ENCODE data around the gene DPP7. TPM values are rescaled to one million over a fixed set of nuclear protein-coding genes. Genes with fewer than 3 reads are reported as not detected.
A peak's percentile ranks its signal among the peaks of the same experiment; 100 is the strongest.

Gene DPP7
- total and polyA plus RNA-seq, 9 of the 15 experiments (the other 6 are each of a cell fraction or from before 2014, with no cell fraction given): 0.99 to 365 (median 132) TPM

- TF ChIP-seq, protein P1, sequence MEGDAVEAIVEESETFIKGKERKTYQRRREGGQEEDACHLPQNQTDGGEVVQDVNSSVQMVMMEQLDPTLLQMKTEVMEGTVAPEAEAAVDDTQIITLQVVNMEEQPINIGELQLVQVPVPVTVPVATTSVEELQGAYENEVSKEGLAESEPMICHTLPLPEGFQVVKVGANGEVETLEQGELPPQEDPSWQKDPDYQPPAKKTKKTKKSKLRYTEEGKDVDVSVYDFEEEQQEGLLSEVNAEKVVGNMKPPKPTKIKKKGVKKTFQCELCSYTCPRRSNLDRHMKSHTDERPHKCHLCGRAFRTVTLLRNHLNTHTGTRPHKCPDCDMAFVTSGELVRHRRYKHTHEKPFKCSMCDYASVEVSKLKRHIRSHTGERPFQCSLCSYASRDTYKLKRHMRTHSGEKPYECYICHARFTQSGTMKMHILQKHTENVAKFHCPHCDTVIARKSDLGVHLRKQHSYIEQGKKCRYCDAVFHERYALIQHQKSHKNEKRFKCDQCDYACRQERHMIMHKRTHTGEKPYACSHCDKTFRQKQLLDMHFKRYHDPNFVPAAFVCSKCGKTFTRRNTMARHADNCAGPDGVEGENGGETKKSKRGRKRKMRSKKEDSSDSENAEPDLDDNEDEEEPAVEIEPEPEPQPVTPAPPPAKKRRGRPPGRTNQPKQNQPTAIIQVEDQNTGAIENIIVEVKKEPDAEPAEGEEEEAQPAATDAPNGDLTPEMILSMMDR (IDR thresholded peaks at IDR 0.05 in 2 of 3, conservative IDR thresholded peaks at IDR 0.05 in 1 of 3; ENCODE audit: insufficient read depth in 2 of 3, low read depth in 1 of 3, low read length in 3 of 3): peak in 2 of 3 experiments; percentile 14 to 34; a peak in 2 of 6 replicates
These were observed 43.6 kb downstream of the DPP7 start (continued) for GRCh38 chr9:137070906-137071275.

- peak within 1 kb of the TSS; percentile 91 for H3K4me2 ChIP-seq (ENCODE audit: insufficient read depth, low read length)
- peaks cover 40 to 78% of the 10 kb centered on the region in 2 experiments for H3K4me1 ChIP-seq (replicated peaks in 1 of 2; ENCODE audit: control insufficient read depth in 2 of 2, insufficient read depth in 2 of 2, low read length in 2 of 2)
- ATAC-seq: peak; percentile 92
- peaks cover 14% of the 10 kb centered on the region for H4K20me1 ChIP-seq (replicated peaks; ENCODE audit: control insufficient read depth, insufficient read depth, low read length)
- ChIA-PET CTCF (ENCODE audit: low intra/inter-chr PET ratio) (interaction anchor here (0.6 kb wide), 1 partner anchor 24 kb away, joined by 7 read pairs; no protein-coding TSS in a partner anchor), POLR2A (interaction anchor here (0.7 to 2.5 kb wide), 13 partner anchors 9 to 223 kb away, joined by 3 to 14 read pairs (median 4); partner anchors contain the start of genes MAN1B1, NPDC1 and TUBB4B)
- intact Hi-C loops (cut with micrococcal nuclease) (no loop called here), in situ Hi-C loops (cut with MboI) (no loop called here)
- H3K36me3 ChIP-seq (ENCODE audit: control insufficient read depth, insufficient read depth, low read length): peaks cover 22% of the 10 kb centered on the region; the same call in 2 of the 3 replicates
- peak; percentile 97 for FAIRE-seq
- H3K79me2 ChIP-seq (ENCODE audit: control insufficient read depth, insufficient read depth, low read length): peaks cover 39% of the 10 kb centered on the region
- WGBS (ENCODE audit: insufficient coverage, low coverage, missing lambda C conversion rate): under 1% methylated on average over 72 of the region's 74 CpGs
- DNase-seq (ENCODE audit: extremely low read depth in 1 of 4, low spot score in 3 of 4): peak; percentile 92 to 96 (median 94)
- peak within 1 kb of the TSS; percentile 65 for H3K4me3 ChIP-seq
- no peaks in the 10 kb centered on the region for H3K9me3 ChIP-seq (replicated peaks; ENCODE audit: control insufficient read depth, insufficient read depth, low read depth, low read length)
- H3K9me1 ChIP-seq (ENCODE audit: control insufficient read depth, insufficient read depth, low read length): peaks cover 8% of the 10 kb centered on the region
- BruUV-seq (replicated peaks): no TSS peak
- H3K9ac ChIP-seq (ENCODE audit: insufficient read depth in 1 of 2, low read depth in 2 of 2, low read length in 2 of 2): peak within 1 kb of the TSS; percentile 86 to 94
- peak within 1 kb of the TSS; percentile 73 for H2AFZ ChIP-seq (ENCODE audit: low read depth, low read length)
- peak within 1 kb of the TSS; percentile 88 for H3K27ac ChIP-seq (ENCODE audit: extremely low read depth, low read depth, low read length)
- H3K27me3 ChIP-seq (ENCODE audit: control insufficient read depth in 2 of 2, insufficient read depth in 2 of 2, low read length in 2 of 2): no peaks in the 10 kb centered on the region
- no peak for TF ChIP-seq GATA2 (CRISPR knock-in tag; IDR thresholded peaks at IDR 0.05)
- TF ChIP-seq NFYB (IDR thresholded peaks at IDR 0.05; ENCODE audit: extremely low read depth, insufficient read length): peak; percentile 51
- TF ChIP-seq, protein P2, sequence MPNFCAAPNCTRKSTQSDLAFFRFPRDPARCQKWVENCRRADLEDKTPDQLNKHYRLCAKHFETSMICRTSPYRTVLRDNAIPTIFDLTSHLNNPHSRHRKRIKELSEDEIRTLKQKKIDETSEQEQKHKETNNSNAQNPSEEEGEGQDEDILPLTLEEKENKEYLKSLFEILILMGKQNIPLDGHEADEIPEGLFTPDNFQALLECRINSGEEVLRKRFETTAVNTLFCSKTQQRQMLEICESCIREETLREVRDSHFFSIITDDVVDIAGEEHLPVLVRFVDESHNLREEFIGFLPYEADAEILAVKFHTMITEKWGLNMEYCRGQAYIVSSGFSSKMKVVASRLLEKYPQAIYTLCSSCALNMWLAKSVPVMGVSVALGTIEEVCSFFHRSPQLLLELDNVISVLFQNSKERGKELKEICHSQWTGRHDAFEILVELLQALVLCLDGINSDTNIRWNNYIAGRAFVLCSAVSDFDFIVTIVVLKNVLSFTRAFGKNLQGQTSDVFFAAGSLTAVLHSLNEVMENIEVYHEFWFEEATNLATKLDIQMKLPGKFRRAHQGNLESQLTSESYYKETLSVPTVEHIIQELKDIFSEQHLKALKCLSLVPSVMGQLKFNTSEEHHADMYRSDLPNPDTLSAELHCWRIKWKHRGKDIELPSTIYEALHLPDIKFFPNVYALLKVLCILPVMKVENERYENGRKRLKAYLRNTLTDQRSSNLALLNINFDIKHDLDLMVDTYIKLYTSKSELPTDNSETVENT (CRISPR knock-in tag; IDR thresholded peaks at IDR 0.05): peak; percentile 67
- TF ChIP-seq KLF16 (IDR thresholded peaks at IDR 0.05): peak; percentile 57
- peak; percentile 53 for TF ChIP-seq ATF7 (IDR thresholded peaks at IDR 0.05)
- peak; percentile 26 for TF ChIP-seq U2AF1 (optimal IDR thresholded peaks at IDR 0.05; ENCODE audit: low read depth, low read length)
- no peak for TF ChIP-seq ZFP30 (CRISPR knock-in tag; IDR thresholded peaks at IDR 0.05; ENCODE audit: borderline replicate concordance)
- TF ChIP-seq, protein P3, sequence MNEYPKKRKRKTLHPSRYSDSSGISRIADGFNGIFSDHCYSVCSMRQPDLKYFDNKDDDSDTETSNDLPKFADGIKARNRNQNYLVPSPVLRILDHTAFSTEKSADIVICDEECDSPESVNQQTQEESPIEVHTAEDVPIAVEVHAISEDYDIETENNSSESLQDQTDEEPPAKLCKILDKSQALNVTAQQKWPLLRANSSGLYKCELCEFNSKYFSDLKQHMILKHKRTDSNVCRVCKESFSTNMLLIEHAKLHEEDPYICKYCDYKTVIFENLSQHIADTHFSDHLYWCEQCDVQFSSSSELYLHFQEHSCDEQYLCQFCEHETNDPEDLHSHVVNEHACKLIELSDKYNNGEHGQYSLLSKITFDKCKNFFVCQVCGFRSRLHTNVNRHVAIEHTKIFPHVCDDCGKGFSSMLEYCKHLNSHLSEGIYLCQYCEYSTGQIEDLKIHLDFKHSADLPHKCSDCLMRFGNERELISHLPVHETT (CRISPR knock-in tag; conservative IDR thresholded peaks at IDR 0.05 in 1 of 2, IDR thresholded peaks at IDR 0.05 in 1 of 2): peak in 1 of 2 experiments; percentile 68; a peak in 1 of 4 replicates
- TF ChIP-seq POLR2G (IDR thresholded peaks at IDR 0.05; ENCODE audit: low read depth, low read length): peak; percentile 94
- 0 out of 2 replicates have a peak, but pooled peaks have one; percentile 42 for TF ChIP-seq ETV1 (tag; conservative IDR thresholded peaks at IDR 0.05; ENCODE audit: low read depth)
- TF ChIP-seq CREM (IDR thresholded peaks at IDR 0.05; ENCODE audit: low read depth): peak; percentile 67
- TF ChIP-seq POLR2H (tag; IDR thresholded peaks at IDR 0.05; ENCODE audit: low read depth): no peak
These were observed 44.2 kb downstream of the DPP7 start, which contains the start of gene SAPCD2 for GRCh38 chr9:137070201-137070905. Gene SAPCD2 (minus strand): TSS chr9:137070557. CDS start chr9:137070460, 97 bp downstream.

Measured in K562 (cell line).